Mesodermal cell (in vitro differentiated cells): Measurements from ENCODE around the gene OPCML.

Experiments used
- H3K27ac ChIP-seq: 2 replicates; pipeline ENCODE4 v1.7.0; 2013; ENCODE audit warnings: mild to moderate bottlenecking, low read depth, low read length, moderate library complexity; ENCODE audit not compliant: severe bottlenecking
- H3K36me3 ChIP-seq: 2 replicates; pipeline ENCODE4 v1.7.1; 2013; ENCODE audit warnings: mild to moderate bottlenecking, low read length, moderate library complexity; ENCODE audit not compliant: control insufficient read depth, insufficient read depth
- H3K4me1 ChIP-seq: one replicate; pipeline ENCODE4 v1.7.1; 2013; ENCODE audit warnings: mild to moderate bottlenecking, low read length; ENCODE audit not compliant: insufficient read depth, control insufficient read depth, poor library complexity, severe bottlenecking
- H3K4me3 ChIP-seq: 2 replicates; pipeline ENCODE4 v1.7.0; 2013; ENCODE audit warnings: low read length, control low read depth, mild to moderate bottlenecking; ENCODE audit not compliant: insufficient read depth, poor library complexity, severe bottlenecking; ENCODE audit errors: extremely low read depth
- H3K9me3 ChIP-seq: 2 replicates; pipeline ENCODE4 v1.7.1; 2013; ENCODE audit warnings: mild to moderate bottlenecking, low read length, moderate library complexity; ENCODE audit not compliant: control insufficient read depth
- WGBS, 2 experiments: methylation state at CpG; one replicate each; pipeline ENCODE4 v1.1.5; 2013; ENCODE audit warnings: missing lambda C conversion rate in 2 of 2; ENCODE audit not compliant: insufficient coverage in 2 of 2; 5-methylcytosine and 5-hydroxymethylcytosine counted together

Gene OPCML

GRCh38 chr11:133520707-133521106, 11.6 kb downstream of the OPCML start:
- peaks cover 39% of the 10 kb centered on the region for H3K4me1 ChIP-seq
- peak overlapping the region; percentile 78 for H3K27ac ChIP-seq
- no peaks in the 10 kb centered on the region for H3K9me3 ChIP-seq
- H3K36me3 ChIP-seq = no peaks in the 10 kb centered on the region
- no peak overlapping the region for H3K4me3 ChIP-seq
- WGBS, 2 experiments = 74 to 86% methylated on average over 7 of the region's 7 CpGs

GRCh38 chr11:133519560-133519959, 12.7 kb downstream of the OPCML start:
- Histone ChIP-seq H3K4me1 (peaks cover 34% of the 10 kb centered on the region), H3K27ac (no peak overlapping the region), H3K4me3 (no peak overlapping the region), H3K36me3 (no peaks in the 10 kb centered on the region), H3K9me3 (no peaks in the 10 kb centered on the region)
- 96 to 100% methylated on average over 2 to 3 of the region's 3 CpGs for WGBS, 2 experiments

- 53 to 68% methylated on average over 5 of the region's 7 CpGs for WGBS, 2 experiments
- H3K36me3 ChIP-seq = no peaks in the 10 kb centered on the region
- no peak overlapping the region for H3K4me3 ChIP-seq
- no peak overlapping the region for H3K27ac ChIP-seq
- peaks cover 30% of the 10 kb centered on the region for H3K4me1 ChIP-seq
- no peaks in the 10 kb centered on the region for H3K9me3 ChIP-seq
These were observed 13.5 kb downstream of the OPCML start for GRCh38 chr11:133518702-133519264.

- 94 to 100% methylated on average over 6 to 7 of the region's 8 CpGs for WGBS, 2 experiments
- Histone ChIP-seq H3K36me3 (no peaks in the 10 kb centered on the region), H3K9me3 (no peaks in the 10 kb centered on the region), H3K4me3 (no peak overlapping the region), H3K27ac (no peak overlapping the region), H3K4me1 (peaks cover 29% of the 10 kb centered on the region)
These were observed 15.5 kb downstream of the OPCML start for GRCh38 chr11:133516845-133517244.

GRCh38 chr11:133515107-133515506, 17.2 kb downstream of the OPCML start:
- WGBS, 2 experiments = 47% methylated on average over 2 of the region's 2 CpGs; no CpG with 5 or more reads in 1 of the 2 experiments
- Histone ChIP-seq H3K9me3 (no peaks in the 10 kb centered on the region), H3K4me1 (peaks cover 13% of the 10 kb centered on the region), H3K27ac (no peak overlapping the region), H3K4me3 (no peak overlapping the region), H3K36me3 (no peaks in the 10 kb centered on the region)

GRCh38 chr11:133509924-133510697, 22.2 kb downstream of the OPCML start:
- no peaks in the 10 kb centered on the region for H3K4me1 ChIP-seq
- 83% methylated on average over 1 of the region's 3 CpGs; no CpG with 5 or more reads in 1 of the 2 experiments for WGBS, 2 experiments
- no peak overlapping the region for H3K4me3 ChIP-seq
- H3K36me3 ChIP-seq = no peaks in the 10 kb centered on the region
- H3K9me3 ChIP-seq = no peaks in the 10 kb centered on the region
- no peak overlapping the region for H3K27ac ChIP-seq

GRCh38 chr11:133508468-133508867, 23.8 kb downstream of the OPCML start:
- H3K9me3 ChIP-seq = no peaks in the 10 kb centered on the region
- whole genome bisulfite sequencing, 2 experiments = 82 to 91% methylated on average over 8 to 9 of the region's 11 CpGs
- no peak overlapping the region for H3K27ac ChIP-seq
- no peaks in the 10 kb centered on the region for H3K36me3 ChIP-seq
- no peak overlapping the region for H3K4me3 ChIP-seq
- H3K4me1 ChIP-seq = no peaks in the 10 kb centered on the region

GRCh38 chr11:133507185-133507584, 25.1 kb downstream of the OPCML start:
- no peaks in the 10 kb centered on the region for H3K4me1 ChIP-seq
- no peaks in the 10 kb centered on the region for H3K9me3 ChIP-seq
- no peak overlapping the region for H3K27ac ChIP-seq
- H3K36me3 ChIP-seq = no peaks in the 10 kb centered on the region
- H3K4me3 ChIP-seq = no peak overlapping the region
- 81 to 90% methylated on average over 2 to 3 of the region's 4 CpGs for WGBS, 2 experiments

GRCh38 chr11:133506551-133507094, 25.7 kb downstream of the OPCML start:
- H3K9me3 ChIP-seq = no peaks in the 10 kb centered on the region
- no peak overlapping the region for H3K27ac ChIP-seq
- no peak overlapping the region for H3K4me3 ChIP-seq
- H3K4me1 ChIP-seq = peaks cover 3% of the 10 kb centered on the region
- no peaks in the 10 kb centered on the region for H3K36me3 ChIP-seq
- WGBS, 2 experiments = 92 to 96% methylated on average over 6 of the region's 6 CpGs

- WGBS, 2 experiments = 86 to 94% methylated on average over 2 of the region's 3 CpGs
- Histone ChIP-seq H3K36me3 (no peaks in the 10 kb centered on the region), H3K27ac (no peak overlapping the region), H3K4me1 (peaks cover 3% of the 10 kb centered on the region), H3K4me3 (no peak overlapping the region), H3K9me3 (no peaks in the 10 kb centered on the region)
These were observed 26.3 kb downstream of the OPCML start for GRCh38 chr11:133506023-133506422.

- Histone ChIP-seq H3K36me3 (no peaks in the 10 kb centered on the region), H3K9me3 (no peaks in the 10 kb centered on the region), H3K4me3 (no peak overlapping the region), H3K27ac (no peak overlapping the region), H3K4me1 (peaks cover 3% of the 10 kb centered on the region)
- 84 to 87% methylated on average over 4 to 5 of the region's 8 CpGs for WGBS, 2 experiments
These were observed 27.4 kb downstream of the OPCML start for GRCh38 chr11:133504906-133505305.
